Smooth muscle cell of trachea (primary cell): ENCODE measurements around the gene SLC35G6. TPM values are rescaled to one million over a fixed set of nuclear protein-coding genes. Genes with fewer than 3 reads are reported as not detected.

Experiments used
- total RNA-seq: library from RNA; depleted of rRNA; stranded (reverse); fragments of >200 nt; gene quantifications from 2 replicates; pipeline ENCODE4 v1.2.1, GENCODE V29; 2014

The SLC35G6 gene
- total RNA-seq = not detected in 2 replicates

GRCh38 chr17:7481275-7481674 lies at the start of gene SLC35G6:
SLC35G6 (plus strand) TSS chr17:7481446; CDS start chr17:7481517, 71 bp downstream.

GRCh38 chr17:7439462-7440112 lies 41.7 kb upstream of the SLC35G6 start, which contains the start of gene FGF11:
FGF11 (plus strand) TSS chr17:7439512; CDS start chr17:7439621, 109 bp downstream.

GRCh38 chr17:7444682-7445618 lies 36.3 kb upstream of the SLC35G6 start, which contains the start of gene CHRNB1:
CHRNB1 (plus strand) TSS chr17:7445061; CDS start chr17:7445128, 67 bp downstream.

GRCh38 chr17:7479213-7480088 lies 1.8 kb upstream of the SLC35G6 start, which contains the start of gene ZBTB4:
ZBTB4 (minus strand) TSS chr17:7479631; CDS start chr17:7466801, 12,830 bp downstream.

GRCh38 chr17:7484067-7484918 lies 3.0 kb downstream of the SLC35G6 start, which contains the start of gene POLR2A:
POLR2A (plus strand) TSS chr17:7484366.

Other genes starting within 250 kb of the SLC35G6 start
- 84.8 and 108 TPM in 2 replicates for gene DVL2, start 246.9 kb upstream of the SLC35G6 start, total RNA-seq
- gene PHF23, start 242.0 kb upstream of the SLC35G6 start, total RNA-seq = 47.3 and 68.5 TPM in 2 replicates
- 199 and 406 TPM in 2 replicates for gene GABARAP, start 239.0 kb upstream of the SLC35G6 start, total RNA-seq
- gene CTDNEP1, start 229.7 kb upstream of the SLC35G6 start, total RNA-seq = 35.2 and 41.6 TPM in 2 replicates
- gene ELP5, start 229.2 kb upstream of the SLC35G6 start, total RNA-seq = 24.6 and 25.6 TPM in 2 replicates
- gene CLDN7, start 219.0 kb upstream of the SLC35G6 start, total RNA-seq = 4.1 and 6.5 TPM in 2 replicates
- 0.17 and 0.44 TPM in 2 replicates for gene SLC2A4, start 199.7 kb upstream of the SLC35G6 start, total RNA-seq
- 0.17 and 0.29 TPM in 2 replicates for gene YBX2, start 186.8 kb upstream of the SLC35G6 start, total RNA-seq
- 469 and 682 TPM in 2 replicates for gene EIF5A, start 173.8 kb upstream of the SLC35G6 start, total RNA-seq
- 40.1 and 47.6 TPM in 2 replicates for gene GPS2, start 166.1 kb upstream of the SLC35G6 start, total RNA-seq
- 20.2 and 23.5 TPM in 2 replicates for gene NEURL4, start 152.1 kb upstream of the SLC35G6 start, total RNA-seq
- gene ACAP1, start 144.9 kb upstream of the SLC35G6 start, total RNA-seq = 0.58 and 0.99 TPM in 2 replicates
- gene KCTD11, start 129.3 kb upstream of the SLC35G6 start, total RNA-seq = 6.1 and 13.1 TPM in 2 replicates
- gene TMEM95, start 126.3 kb upstream of the SLC35G6 start, total RNA-seq = not detected in 2 replicates
- gene TNK1, start 100.4 kb upstream of the SLC35G6 start, total RNA-seq = 0.66 and 0.73 TPM in 2 replicates
- gene PLSCR3, start 86.9 kb upstream of the SLC35G6 start, total RNA-seq = 38.7 and 48.1 TPM in 2 replicates
- gene TMEM256, start 77.3 kb upstream of the SLC35G6 start, total RNA-seq = 95.8 and 132 TPM in 2 replicates
- gene NLGN2, start 73.6 kb upstream of the SLC35G6 start, total RNA-seq = 16.1 and 18.2 TPM in 2 replicates
- gene SPEM1, start 61.1 kb upstream of the SLC35G6 start, total RNA-seq = not detected in 2 replicates
- gene SPEM2, start 55.8 kb upstream of the SLC35G6 start, total RNA-seq = not detected in 2 replicates
- gene SPEM3, start 52.6 kb upstream of the SLC35G6 start, total RNA-seq = not detected in 2 replicates
- 1.3 and 1.9 TPM in 2 replicates for gene TMEM102, start 46.0 kb upstream of the SLC35G6 start, total RNA-seq
- 0.58 and 2.8 TPM in 2 replicates for gene FGF11, start 41.9 kb upstream of the SLC35G6 start, total RNA-seq
- 6.8 and 10.3 TPM in 2 replicates for gene CHRNB1, start 36.4 kb upstream of the SLC35G6 start, total RNA-seq
- gene ZBTB4, start 1.8 kb upstream of the SLC35G6 start, total RNA-seq = 27.8 and 44.8 TPM in 2 replicates
- gene POLR2A, start 2.9 kb downstream of the SLC35G6 start, total RNA-seq = 104 and 111 TPM in 2 replicates
- 17.0 and 18.4 TPM in 2 replicates for gene TNFSF12, start 67.6 kb downstream of the SLC35G6 start, total RNA-seq
- gene TNFSF13, start 77.3 kb downstream of the SLC35G6 start, total RNA-seq = 2.0 and 2.2 TPM in 2 replicates
- 59.2 and 68.1 TPM in 2 replicates for gene SENP3, start 80.5 kb downstream of the SLC35G6 start, total RNA-seq
- 30.4 and 79.9 TPM in 2 replicates for gene CD68, start 98.2 kb downstream of the SLC35G6 start, total RNA-seq
- gene MPDU1, start 102.4 kb downstream of the SLC35G6 start, total RNA-seq = 94.1 and 137 TPM in 2 replicates
- gene SOX15, start 108.6 kb downstream of the SLC35G6 start, total RNA-seq = 0.66 and 0.73 TPM in 2 replicates
- gene FXR2, start 133.5 kb downstream of the SLC35G6 start, total RNA-seq = 34.9 and 47.3 TPM in 2 replicates
- 43.8 and 45.5 TPM in 2 replicates for gene SAT2, start 146.4 kb downstream of the SLC35G6 start, total RNA-seq
- gene SHBG, start 148.7 kb downstream of the SLC35G6 start, total RNA-seq = 0.17 and 0.29 TPM in 2 replicates
- 0.17 TPM in 1 of 2 replicates, not detected in the other for gene ATP1B2, start 169.5 kb downstream of the SLC35G6 start, total RNA-seq
- gene TP53, start 206.0 kb downstream of the SLC35G6 start, total RNA-seq = 18.3 and 35.4 TPM in 2 replicates
- gene WRAP53, start 207.0 kb downstream of the SLC35G6 start, total RNA-seq = 3.6 and 6.4 TPM in 2 replicates
- 0.83 and 1.0 TPM in 2 replicates for gene EFNB3, start 223.8 kb downstream of the SLC35G6 start, total RNA-seq
- 0.17 and 0.29 TPM in 2 replicates for gene DNAH2, start 236.3 kb downstream of the SLC35G6 start, total RNA-seq